H1 (cell line): Measurements from ENCODE around the gene FBN2. TPM values are rescaled to one million over a fixed set of nuclear protein-coding genes. Genes with fewer than 3 reads are reported as not detected.

Source experiments
- CTCF ChIA-PET: fragments of 300-600 bp; sonication (Branson Sonifier 250); formaldehyde crosslinking; loops from one replicate; lab custom pipeline; 2021; ENCODE audit not compliant: partially characterized antibody; lab: Charles Lee
- POLR2A ChIA-PET: fragments of 300-600 bp; sonication (Branson Sonifier 250); formaldehyde crosslinking; loops from one replicate; lab custom pipeline; 2021; ENCODE audit warnings: inconsistent platforms; ENCODE audit not compliant: partially characterized antibody; lab: Charles Lee
- DNase-seq, 2 experiments: peaks; one replicate each; pipeline versions ENCODE4 v3.0.0 to v3.0.0-alpha.2; 2010 to 2022; ENCODE audit warnings: low spot score in 2 of 2, low read depth in 1 of 2, mixed read lengths in 1 of 2
- FAIRE-seq: peaks from 2 replicates; lab custom pipeline; 2011; peaks lifted over from hg19 to GRCh38; lab: Jason Lieb, UNC
- H2AFZ ChIP-seq: 2 replicates; pipeline ENCODE4 v1.8.1; 2012; ENCODE audit warnings: low read length, inconsistent platforms
- H2AK5ac ChIP-seq: 2 replicates; pipeline ENCODE4 v1.6.1; 2013; ENCODE audit warnings: low read depth, low read length
- H2BK120ac ChIP-seq: replicated peaks from 2 replicates; pipeline ENCODE3; 2013; ENCODE audit warnings: low read depth, low read length, inconsistent platforms
- H2BK12ac ChIP-seq: 2 replicates; pipeline ENCODE4 v1.6.1; 2013; ENCODE audit warnings: low read depth, low read length
- H2BK15ac ChIP-seq: 2 replicates; pipeline ENCODE4 v1.6.1; 2013; ENCODE audit warnings: low read length
- H2BK20ac ChIP-seq: 2 replicates; pipeline ENCODE4 v1.6.1; 2013; ENCODE audit warnings: low read length
- H2BK5ac ChIP-seq: 2 replicates; pipeline ENCODE4 v1.6.1; 2013; ENCODE audit warnings: low read depth, low read length
- H3K14ac ChIP-seq: 2 replicates; pipeline ENCODE4 v1.6.1; 2013; ENCODE audit warnings: inconsistent platforms; ENCODE audit not compliant: insufficient read length
- H3K18ac ChIP-seq: 2 replicates; pipeline ENCODE4 v1.6.1; 2013; ENCODE audit warnings: low read length; ENCODE audit errors: extremely low read depth
- H3K23ac ChIP-seq: 2 replicates; pipeline ENCODE4 v1.6.1; 2013; ENCODE audit warnings: inconsistent platforms; ENCODE audit not compliant: insufficient read length
- H3K23me2 ChIP-seq: 2 replicates; pipeline ENCODE4 v1.6.1; 2013; ENCODE audit warnings: low read depth, low read length
- H3K27ac ChIP-seq: 2 replicates; pipeline ENCODE4 v1.6.1; 2011; ENCODE audit warnings: low read depth, low read length, inconsistent platforms
- H3K27me3 ChIP-seq, 4 experiments: replicated peaks in 1 of 4; 1 replicate in 1 of 4; 2 replicates in 3 of 4; pipeline versions ENCODE4 v1.6.1 to v1.8.1; 2011 to 2013; ENCODE audit warnings: low read length in 3 of 4, mild to moderate bottlenecking in 3 of 4, inconsistent platforms in 2 of 4, mixed read lengths in 2 of 4, moderate library complexity in 1 of 4; ENCODE audit not compliant: control insufficient read depth in 3 of 4, insufficient read depth in 3 of 4; ENCODE audit errors: extremely low read depth in 1 of 4
- H3K36me3 ChIP-seq, 4 experiments: 2 replicates each; pipeline versions ENCODE4 v1.6.1 to v1.8.1; 2011 to 2013; ENCODE audit warnings: mild to moderate bottlenecking in 4 of 4, low read length in 3 of 4, moderate library complexity in 2 of 4, control low read depth in 1 of 4, inconsistent platforms in 1 of 4; ENCODE audit not compliant: insufficient read depth in 4 of 4, control insufficient read depth in 2 of 4
- H3K4ac ChIP-seq: replicated peaks from 2 replicates; pipeline ENCODE3; 2013; ENCODE audit warnings: low read length, low read depth, mixed read lengths, inconsistent platforms; ENCODE audit not compliant: insufficient read length
- H3K4me1 ChIP-seq, 4 experiments: replicated peaks in 1 of 4; 1 replicate in 1 of 4; 2 replicates in 3 of 4; pipeline versions ENCODE4 v1.6.1 to v1.8.1; 2011 to 2013; ENCODE audit warnings: low read length in 3 of 4, inconsistent platforms in 2 of 4, mixed read lengths in 1 of 4; ENCODE audit not compliant: insufficient read depth in 4 of 4, control insufficient read depth in 3 of 4
- H3K4me2 ChIP-seq, 2 experiments: 2 replicates each; pipeline versions ENCODE4 v1.6.1 to v1.8.1; 2011 to 2013; ENCODE audit warnings: low read depth in 2 of 2, low read length in 2 of 2, control low read depth in 1 of 2, inconsistent platforms in 1 of 2, mild to moderate bottlenecking in 1 of 2; ENCODE audit not compliant: insufficient read depth in 1 of 2
- H3K4me3 ChIP-seq, 4 experiments: fragments of 200-600, 300-600 bp in 1 of 4; sonication (generic), shearing (Covaris generic), sonication (Bioruptor Twin) in 1 of 4; 2 replicates each; pipeline versions ENCODE4 v1.5.1 to v1.8.1; 2011 to 2016; ENCODE audit warnings: low read length in 4 of 4, low read depth in 3 of 4, control low read depth in 2 of 4, inconsistent platforms in 2 of 4, mild to moderate bottlenecking in 2 of 4, mixed read lengths in 1 of 4, moderate library complexity in 1 of 4; ENCODE audit not compliant: insufficient read depth in 2 of 4; ENCODE audit errors: extremely low read depth in 1 of 4
- H3K56ac ChIP-seq: replicated peaks from 2 replicates; pipeline ENCODE3; 2013; ENCODE audit warnings: low read depth, mild to moderate bottlenecking, mixed read lengths, low read length, inconsistent platforms; ENCODE audit not compliant: insufficient read length
- H3K79me1 ChIP-seq: 2 replicates; pipeline ENCODE4 v1.6.1; 2013; ENCODE audit warnings: low read depth, low read length, control low read depth
- H3K79me2 ChIP-seq, 2 experiments: 2 replicates each; pipeline versions ENCODE4 v1.6.1 to v1.8.1; 2012 to 2013; ENCODE audit warnings: low read length in 2 of 2, mild to moderate bottlenecking in 2 of 2, inconsistent platforms in 1 of 2; ENCODE audit not compliant: insufficient read depth in 2 of 2, control insufficient read depth in 1 of 2
- H3K9ac ChIP-seq, 4 experiments: replicated peaks in 1 of 4; 1 replicate in 1 of 4; 2 replicates in 3 of 4; pipeline versions ENCODE4 v1.6.1 to v1.8.1; 2011 to 2013; ENCODE audit warnings: low read depth in 3 of 4, low read length in 3 of 4, control low read depth in 2 of 4, mild to moderate bottlenecking in 2 of 4, moderate library complexity in 2 of 4, inconsistent platforms in 1 of 4; ENCODE audit errors: extremely low read depth in 1 of 4
- H3K9me3 ChIP-seq, 2 experiments: 2 replicates each; pipeline versions ENCODE4 v1.6.1 to v1.8.1; 2012 to 2013; ENCODE audit warnings: mild to moderate bottlenecking in 2 of 2, moderate library complexity in 2 of 2, control low read depth in 1 of 2, inconsistent platforms in 1 of 2, low read depth in 1 of 2, low read length in 1 of 2, mixed read lengths in 1 of 2; ENCODE audit not compliant: insufficient read depth in 2 of 2
- H4K20me1 ChIP-seq, 2 experiments: replicated peaks in 1 of 2; 2 replicates each; pipeline versions ENCODE3 to v1.8.1; 2011 to 2013; ENCODE audit warnings: inconsistent platforms in 2 of 2, low read length in 2 of 2, mild to moderate bottlenecking in 1 of 2; ENCODE audit not compliant: insufficient read depth in 2 of 2, control insufficient read depth in 1 of 2
- H4K5ac ChIP-seq: 2 replicates; pipeline ENCODE4 v1.6.1; 2013; ENCODE audit warnings: low read length, low read depth, mixed read lengths, inconsistent platforms; ENCODE audit not compliant: insufficient read length
- H4K8ac ChIP-seq: 2 replicates; pipeline ENCODE4 v1.8.0; 2013; ENCODE audit warnings: mild to moderate bottlenecking, moderate library complexity, low read length, inconsistent platforms; ENCODE audit not compliant: insufficient read depth; ENCODE audit errors: extremely low read depth
- H4K91ac ChIP-seq: replicated peaks from 2 replicates; pipeline ENCODE3; 2013; ENCODE audit warnings: low read length, mixed read lengths, inconsistent platforms; ENCODE audit not compliant: insufficient read length
- BACH1 ChIP-seq: IDR thresholded peaks from 2 replicates; pipeline ENCODE4 v1.6.1; 2012; ENCODE audit warnings: low read length, improper control_type of control experiment
- CBX5 ChIP-seq: fragments of 300-800, 300-1000 bp; sonication (generic); IDR thresholded peaks from 2 replicates; pipeline ENCODE4 v1.7.1; 2016; ENCODE audit warnings: antibody characterized with exemption, low read length, low read depth
- CBX8 ChIP-seq: fragments of 300-800, 300-1000 bp; sonication (generic); IDR thresholded peaks from 2 replicates; pipeline ENCODE4 v1.7.1; 2016; ENCODE audit warnings: low read depth, low read length, borderline replicate concordance
- CREB1 ChIP-seq: IDR thresholded peaks from 2 replicates; pipeline ENCODE4 v1.6.1; 2012; ENCODE audit warnings: inconsistent platforms
- EGR1 ChIP-seq: IDR thresholded peaks from 2 replicates; pipeline ENCODE4 v1.6.1; 2011; ENCODE audit warnings: low read depth, low read length, borderline replicate concordance
- GABPA ChIP-seq: IDR thresholded peaks from 2 replicates; pipeline ENCODE4 v1.6.1; 2011; ENCODE audit warnings: mild to moderate bottlenecking, low read length, moderate library complexity, borderline replicate concordance; ENCODE audit not compliant: insufficient read depth
- JUN ChIP-seq: IDR thresholded peaks from 2 replicates; pipeline ENCODE4 v1.6.1; 2011; ENCODE audit warnings: low read depth, mild to moderate bottlenecking, improper control_type of control experiment, low read length
- KDM5A ChIP-seq: fragments of 200-600 bp; IDR thresholded peaks from 2 replicates; pipeline ENCODE4 v1.7.1; 2012; ENCODE audit warnings: mild to moderate bottlenecking, low read length, inconsistent platforms, mixed read lengths
- NANOG ChIP-seq: IDR thresholded peaks from 2 replicates; pipeline ENCODE4 v1.6.1; 2011; ENCODE audit warnings: low read length, low read depth, mild to moderate bottlenecking, inconsistent platforms; ENCODE audit not compliant: insufficient read depth, poor library complexity, severe bottlenecking
- POLR2AphosphoS5 ChIP-seq: IDR thresholded peaks from 2 replicates; pipeline ENCODE4 v1.6.1; 2011; ENCODE audit warnings: low read depth, low read length
- RNF2 ChIP-seq: fragments of 200-900, 300-1000 bp; sonication (generic); IDR thresholded peaks from 2 replicates; pipeline ENCODE4 v1.7.1; 2016; ENCODE audit warnings: borderline replicate concordance, low read depth, mild to moderate bottlenecking, antibody characterized with exemption, low read length; ENCODE audit not compliant: poor library complexity, severe bottlenecking; ENCODE audit errors: missing control alignments
- RXRA ChIP-seq: IDR thresholded peaks from 2 replicates; pipeline ENCODE4 v1.6.1; 2011; ENCODE audit warnings: low read depth, mild to moderate bottlenecking, low read length, moderate library complexity; ENCODE audit not compliant: insufficient read depth
- SP1 ChIP-seq: IDR thresholded peaks from 2 replicates; pipeline ENCODE4 v1.6.1; 2011; ENCODE audit warnings: low read depth, low read length
- TBP ChIP-seq: IDR thresholded peaks from 2 replicates; pipeline ENCODE4 v1.6.1; 2011; ENCODE audit warnings: low read depth, low read length, improper control_type of control experiment
- WGBS, 2 experiments: shearing (Covaris generic) in 1 of 2; methylation state at CpG; one replicate each; pipeline versions ENCODE4 v1.1.6 to v1.1.7; 2013 to 2015; ENCODE audit warnings: low lambda C conversion rate in 2 of 2, mixed read lengths in 2 of 2, inconsistent platforms in 1 of 2, low coverage in 1 of 2, missing lambda C conversion rate in 1 of 2; ENCODE audit not compliant: insufficient replicate concordance in 2 of 2, insufficient coverage in 1 of 2, insufficient read length in 1 of 2; ENCODE audit errors: extremely low coverage in 1 of 2, missing lambda C conversion rate in 1 of 2; 5-methylcytosine and 5-hydroxymethylcytosine counted together
- polyA plus RNA-seq, 7 experiments: library from polyadenylated mRNA; depleted of rRNA in 3 of 7; stranded (reverse) in 5 of 7; unstranded in 2 of 7; fragments of >200 nt in 5 of 7; fragments of 200-250 nt in 2 of 7; gene quantifications; 1 replicate in 5 of 7; 2 replicates in 1 of 7; 4 replicates in 1 of 7; pipeline versions ENCODE4 v1.2.1 to v1.2.3, GENCODE V29; 2011 to 2013; ENCODE audit warnings: missing spikeins in 2 of 7, mixed read lengths in 2 of 7
- total RNA-seq: library from RNA; stranded (reverse); fragmentation: NEBNext Ultra II Directional; extraction: Animal tissue kit (Norgen Biotek cat#: 25700); gene quantifications from 2 replicates; pipeline ENCODE4 v1.2.1, GENCODE V29; 2021
- TF ChIP-seq, protein P1 (sequence below): IDR thresholded peaks from 2 replicates; pipeline ENCODE4 v1.6.1; 2012; ENCODE audit warnings: inconsistent platforms

The FBN2 gene
- total and polyA plus RNA-seq, 2 of the 8 experiments (the other 6 are each of a cell fraction or from before 2014, with no cell fraction given): 14.1 to 16.3 TPM

DNA sequence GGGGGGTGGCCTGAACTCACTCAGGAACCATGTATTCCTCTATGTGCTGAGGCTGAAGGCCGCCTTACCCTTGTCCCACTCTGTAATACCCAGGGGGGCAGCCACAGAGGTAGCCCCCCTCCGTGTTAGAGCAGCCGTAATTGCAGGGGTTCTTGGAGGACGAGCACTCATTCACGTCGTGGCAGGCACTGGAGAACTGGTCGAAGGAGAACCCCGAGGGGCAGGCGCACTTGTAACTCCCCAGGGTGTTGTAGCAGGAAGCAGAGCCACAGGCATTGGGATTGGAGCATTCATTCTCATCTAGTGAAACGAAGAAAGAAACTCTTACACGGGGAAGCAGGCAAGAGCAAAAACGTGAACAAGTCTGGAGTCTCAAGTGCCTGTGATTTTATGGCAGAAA lies 274.7 kb downstream of the FBN2 start:
- no peak for FAIRE-seq
- H3K36me3 ChIP-seq: peaks cover 0 to 5% (median 0%) of the 10 kb centered on the region in 4 experiments; a peak in 2 of 8 replicates
- no peak for TF ChIP-seq CBX8
- TF ChIP-seq CREB1: no peak
- TF ChIP-seq RXRA: no peak
- no peak for TF ChIP-seq NANOG
- no peak for TF ChIP-seq TBP
- TF ChIP-seq GABPA: no peak
- no peak for TF ChIP-seq RNF2
- no peak for TF ChIP-seq JUN
- TF ChIP-seq, protein P1, sequence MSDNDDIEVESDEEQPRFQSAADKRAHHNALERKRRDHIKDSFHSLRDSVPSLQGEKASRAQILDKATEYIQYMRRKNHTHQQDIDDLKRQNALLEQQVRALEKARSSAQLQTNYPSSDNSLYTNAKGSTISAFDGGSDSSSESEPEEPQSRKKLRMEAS: no peak
- TF ChIP-seq KDM5A: no peak
- no peak for TF ChIP-seq SP1
- no peak for TF ChIP-seq EGR1
- TF ChIP-seq POLR2AphosphoS5: no peak
- no peak for TF ChIP-seq BACH1
- no peak for TF ChIP-seq CBX5

More for the DNA sequence above, 274.7 kb downstream of the FBN2 start:
- DNase-seq: no peak
- ChIA-PET CTCF (no interaction called here), POLR2A (no interaction called here)
- 89% methylated on average over 12 of the region's 12 CpGs; no CpG with 5 or more reads in 1 of the 2 experiments for WGBS, 2 experiments
- Histone ChIP-seq H3K56ac (no peak overlapping the region), H3K79me1 (no peaks in the 10 kb centered on the region), H3K4me3 (no peak overlapping the region), H4K8ac (no peak overlapping the region; the same call in 1 of the 2 replicates), H2BK20ac (no peak overlapping the region), H3K27ac (no peak overlapping the region), H3K9ac (no peak overlapping the region), H2BK12ac (no peak overlapping the region), H3K23ac (no peak overlapping the region), H2AK5ac (no peak overlapping the region), H2BK5ac (no peak overlapping the region), H4K20me1 (no peaks in the 10 kb centered on the region), H3K4me2 (no peak overlapping the region), H4K91ac (no peak overlapping the region), H4K5ac (no peak overlapping the region), H2BK120ac (no peak overlapping the region), H2AFZ (no peak overlapping the region), H3K4ac (no peak overlapping the region), H3K4me1 (peaks cover 0 to 3% (median 0%) of the 10 kb centered on the region in 4 experiments; a peak in 1 of 7 replicates), H3K79me2 (no peaks in the 10 kb centered on the region), H3K23me2 (no peaks in the 10 kb centered on the region), H3K27me3 (no peaks in the 10 kb centered on the region), H2BK15ac (no peak overlapping the region), H3K18ac (no peak overlapping the region), H3K9me3 (no peaks in the 10 kb centered on the region), H3K14ac (no peak overlapping the region)
